GM23248 (cell line): Measurements from ENCODE around the gene MRTFB.

Experiments
- EZH2 ChIP-seq: fragments of 200-600 bp; sonication (generic); IDR thresholded peaks from 2 replicates; pipeline ENCODE4 v1.6.1; 2018; ENCODE audit warnings: antibody characterized with exemption, mild to moderate bottlenecking; ENCODE audit not compliant: insufficient read depth, poor library complexity, severe bottlenecking
- EZH2phosphoT487 ChIP-seq: fragments of 200-600 bp; sonication (generic); IDR thresholded peaks from 2 replicates; pipeline ENCODE4 v1.6.1; 2018; ENCODE audit warnings: antibody characterized with exemption, moderate library complexity, mild to moderate bottlenecking, low read depth; ENCODE audit not compliant: insufficient read depth

GRCh38 chr16:14024283-14024682 lies 46.8 kb upstream of the MRTFB start:
- TF ChIP-seq EZH2 (no peak), EZH2phosphoT487 (no peak)
